Ovary (tissue), 9 donors: ENCODE measurements around the gene COPB2. TPM values are rescaled to one million over a fixed set of nuclear protein-coding genes. Genes with fewer than 3 reads are reported as not detected.
A peak's percentile ranks its signal among the peaks of the same experiment; 100 is the strongest.

Experiments used
- DNase-seq, 5 donors: peaks; one replicate each; pipeline ENCODE4 v3.0.0-alpha.2; 2019 to 2020
- H3K27ac ChIP-seq, 2 donors: fragments of 200-600 bp; one replicate each; pipeline versions ENCODE4 v1.5.1 to v1.8.0; 2019 to 2022
- H3K27me3 ChIP-seq: fragments of 200-600 bp; one replicate; pipeline ENCODE4 v1.8.0; 2022
- H3K36me3 ChIP-seq: fragments of 200-600 bp; sonication (generic); one replicate; pipeline ENCODE4 v1.5.1; 2019
- H3K4me1 ChIP-seq: one replicate; pipeline ENCODE4 v1.8.1; 2013; ENCODE audit warnings: mild to moderate bottlenecking, moderate library complexity; ENCODE audit not compliant: insufficient read depth
- H3K4me3 ChIP-seq: fragments of 200-600 bp; sonication (generic); one replicate; pipeline ENCODE4 v1.5.1; 2017
- H3K9me3 ChIP-seq, 2 donors: fragments of 200-600 bp in 1 of 2; sonication (generic) in 1 of 2; one replicate each; pipeline versions ENCODE4 v1.5.1 to v1.8.1; 2013 to 2019; ENCODE audit warnings: mild to moderate bottlenecking in 1 of 2, moderate library complexity in 1 of 2
- CTCF ChIP-seq, 3 donors: fragments of 450-650 bp in 2 of 3; fragments of 200-600 bp in 1 of 3; IDR thresholded peaks; one replicate each; pipeline versions ENCODE4 v1.5.1 to v1.8.0; 2016 to 2022; ENCODE audit warnings: antibody characterized with exemption in 3 of 3, mild to moderate bottlenecking in 1 of 3
- EP300 ChIP-seq: sonication (generic); formaldehyde crosslinking; IDR thresholded peaks from one replicate; pipeline ENCODE4 v1.6.1; 2017; ENCODE audit warnings: antibody characterized with exemption
- POLR2A ChIP-seq: fragments of 450-650 bp; IDR thresholded peaks from one replicate; pipeline ENCODE4 v1.6.1; 2017; ENCODE audit warnings: antibody characterized with exemption, mild to moderate bottlenecking, moderate library complexity
- WGBS, 3 donors: extraction: QIAGEN DNeasy Blood & Tissue Kit in 1 of 3; methylation state at CpG; one replicate each; pipeline versions ENCODE4 v1.1.5 to v1.1.7; 2013 to 2017; 5-methylcytosine and 5-hydroxymethylcytosine counted together
- intact Hi-C, 4 donors: fragments of 100-400 bp; cut with DNase I; formaldehyde crosslinking; loops; one replicate each; pipeline versions ENCODE4 v1.11.0 to v1.15.1; 2022 to 2023
- polyA plus RNA-seq, 2 donors: library from polyadenylated mRNA; stranded (reverse); fragments of 200-250 nt in 1 of 2; fragments of 350-450 nt in 1 of 2; fragmentation: Illumina TruSeq in 1 of 2; extraction: RNeasy Lipid Tissue Mini Kit (QIAGEN cat#74804) in 1 of 2; gene quantifications; one replicate each; pipeline ENCODE4 v1.2.3, GENCODE V29; 2013 to 2014
- total RNA-seq, 7 donors: library from RNA; depleted of rRNA in 2 of 7; stranded (reverse); fragments of >200 nt in 2 of 7; fragmentation: NEBNext Ultra II Directional in 3 of 7; extraction: Animal tissue kit (Norgen Biotek cat#: 25700) in 3 of 7; gene quantifications; one replicate each; pipeline versions ENCODE4 v1.1.0 to v1.2.4, GENCODE V29; 2016 to 2023
- donor health status: DM: no; HTN: no; CAD: no; lungs with moderate emphysema.
- donor health status: DM: no; HTN: no; CAD: no.
- donor health status: Bipolar disorder and iron deficiency.
- donor health status: DM: yes; HTN: yes; CAD: no.
- donor health status: DM: no; HTN: no; CAD: no.
- donor health status: DM: yes; HTN: yes; CAD: no.

Gene COPB2
- total and polyA plus RNA-seq, 9 donors: 38.2 to 115 (median 95.7) TPM

GRCh38 chr3:139430493-139430892 is 41.0 kb upstream of the COPB2 start:
- intact Hi-C loops: no loop called here
- H3K9me3 ChIP-seq: no peaks in the 10 kb centered on the region
- no peak for DNase-seq
- no peaks in the 10 kb centered on the region for H3K27me3 ChIP-seq
- TF ChIP-seq EP300: no peak
- H3K36me3 ChIP-seq: no peaks in the 10 kb centered on the region
- H3K27ac ChIP-seq: no peak overlapping the region
- H3K4me1 ChIP-seq: peaks cover 6% of the 10 kb centered on the region
- no peak overlapping the region for H3K4me3 ChIP-seq

- no peaks in the 10 kb centered on the region for H3K9me3 ChIP-seq
- H3K4me3 ChIP-seq: no peak overlapping the region
- intact Hi-C loops: loop anchor here (5.0 to 10.0 kb wide), 4 partner anchors 135 to 1437 kb away; partner anchors contain the start of gene CLSTN2 (in 2 of the 4)
- H3K4me1 ChIP-seq: peaks cover 1% of the 10 kb centered on the region
- peak in 1 of 5 donors; percentile 28 for DNase-seq
- H3K27me3 ChIP-seq: no peaks in the 10 kb centered on the region
- H3K36me3 ChIP-seq: no peaks in the 10 kb centered on the region
- TF ChIP-seq CTCF (IDR thresholded peaks at IDR 0.05): peak; percentile 69 to 87 (median 84)
- no peak for TF ChIP-seq EP300
- TF ChIP-seq POLR2A: no peak
- H3K27ac ChIP-seq: no peak overlapping the region
- 39 to 56% (median 55%) methylated on average over 7 of the region's 7 CpGs for WGBS, 3 donors
Measured at GRCh38 chr3:139427283-139428060, 38.0 kb upstream of the COPB2 start.

- Histone ChIP-seq H3K4me3 (no peak overlapping the region), H3K27me3 (no peaks in the 10 kb centered on the region), H3K9me3 (no peaks in the 10 kb centered on the region), H3K4me1 (peaks cover 1% of the 10 kb centered on the region), H3K36me3 (no peaks in the 10 kb centered on the region), H3K27ac (no peak overlapping the region)
- TF ChIP-seq CTCF (IDR thresholded peaks at IDR 0.05): no peak
- TF ChIP-seq POLR2A: no peak
- TF ChIP-seq EP300: no peak
- intact Hi-C loops: loop anchor here (2.0 to 10.0 kb wide), 5 partner anchors 136 to 1439 kb away; partner anchors contain the start of gene CLSTN2 (in 2 of the 4)
- WGBS, 3 donors: 63 to 69% (median 67%) methylated on average over 5 of the region's 5 CpGs
- no peak for DNase-seq
Measured at GRCh38 chr3:139425745-139426400, 36.4 kb upstream of the COPB2 start.

- no peak for DNase-seq
- H3K4me3 ChIP-seq: no peak overlapping the region
- H3K27me3 ChIP-seq: no peaks in the 10 kb centered on the region
- H3K4me1 ChIP-seq: no peaks in the 10 kb centered on the region
- intact Hi-C loops: loop anchor here in 3 of 4 donors (10.0 kb wide), 2 partner anchors 512 to 1442 kb away; partner anchors contain the start of gene CLSTN2 (in 2 of the 3)
- H3K27ac ChIP-seq: no peak overlapping the region
- WGBS, 3 donors: 71 to 88% (median 76%) methylated on average over 2 of the region's 2 CpGs
- no peaks in the 10 kb centered on the region for H3K9me3 ChIP-seq
- no peak for TF ChIP-seq POLR2A
- no peak for TF ChIP-seq CTCF (IDR thresholded peaks at IDR 0.05)
- TF ChIP-seq EP300: no peak
- no peaks in the 10 kb centered on the region for H3K36me3 ChIP-seq
Measured at GRCh38 chr3:139423232-139423631, 33.8 kb upstream of the COPB2 start.
